Endothelial cell of hepatic sinusoid (primary cell): ENCODE measurements around the gene FOXO3.
"Not testable (repeated sequence)": the region's sequence is repeated elsewhere in the genome, so short reads cannot be mapped to it uniquely, and the experiment has no call there.

Experiments
- in situ Hi-C: cut with HindIII; loops from 2 replicates; pipeline ENCODE4 v1.10.0; 2017; ENCODE audit warnings: low sequenced_read_pairs

FOXO3 gene

GRCh38 chr6:108675226-108676200, 114.8 kb downstream of the FOXO3 start:
- in situ Hi-C loops, result no loop called here

DNA sequence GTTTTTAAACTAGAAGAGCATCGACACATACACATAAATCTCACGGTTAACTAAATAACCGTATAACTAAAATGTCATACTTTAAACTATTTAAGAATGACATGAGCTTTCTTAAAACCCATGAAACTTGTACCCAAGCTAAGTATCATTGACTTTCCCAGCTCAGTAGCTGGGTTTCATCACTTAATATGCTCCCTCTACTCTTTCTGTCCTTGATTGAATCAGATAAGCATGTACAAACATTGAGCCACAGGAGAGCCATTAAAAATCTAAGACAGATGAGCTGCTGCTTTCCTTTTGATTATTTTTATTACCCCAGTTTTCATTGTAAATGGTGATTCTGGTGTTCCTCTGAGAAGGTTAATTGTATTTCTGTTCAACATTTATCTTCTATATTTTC, 115.8 kb downstream of the FOXO3 start:
- in situ Hi-C loops, result no loop called here

GRCh38 chr6:108677357-108677756, 116.6 kb downstream of the FOXO3 start:
- in situ Hi-C loops, result no loop called here

DNA sequence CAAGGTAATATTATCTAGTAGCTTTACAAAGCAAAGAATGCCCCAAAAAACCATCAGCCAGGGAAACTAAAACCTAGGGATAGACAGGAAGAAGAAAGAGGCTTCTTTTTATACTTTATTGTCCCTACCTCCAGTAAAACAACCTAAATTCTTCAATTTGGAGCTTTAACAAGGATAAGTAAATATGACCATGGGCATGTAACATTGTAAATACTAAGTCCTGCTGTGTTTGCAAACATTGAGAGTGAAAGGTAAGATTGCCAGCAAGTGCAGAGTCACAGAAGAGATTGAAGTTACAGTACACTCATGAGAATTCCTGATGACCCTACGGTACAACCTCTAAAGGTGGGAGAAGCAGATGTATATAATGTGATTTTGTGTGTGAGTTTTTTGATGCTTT, 117.2 kb downstream of the FOXO3 start:
- in situ Hi-C loops, result no loop called here

DNA sequence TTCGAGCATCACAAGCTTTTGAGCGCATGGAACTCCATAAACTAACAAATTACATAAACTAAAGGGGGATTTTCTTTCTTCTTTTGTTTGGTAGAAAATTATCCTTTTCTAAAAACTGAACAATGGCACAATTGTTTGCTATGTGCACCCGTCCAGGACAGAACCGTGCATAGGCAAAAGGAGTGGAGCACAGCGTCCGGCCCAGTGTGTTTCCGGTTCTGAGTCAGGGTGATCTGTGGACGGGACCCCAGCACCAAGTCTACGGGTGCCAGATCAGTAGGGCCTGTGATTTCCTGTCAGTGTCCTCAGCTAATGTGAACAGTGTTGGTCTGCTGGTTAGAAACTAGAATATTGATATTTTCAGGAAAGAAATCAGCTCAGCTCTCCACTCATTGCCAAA, 119.6 kb downstream of the FOXO3 start:
- in situ Hi-C loops, result not testable (repeated sequence)

- in situ Hi-C loops, result not testable (repeated sequence)
Observed at GRCh38 chr6:108681721-108682120, 121.0 kb downstream of the FOXO3 start.

DNA sequence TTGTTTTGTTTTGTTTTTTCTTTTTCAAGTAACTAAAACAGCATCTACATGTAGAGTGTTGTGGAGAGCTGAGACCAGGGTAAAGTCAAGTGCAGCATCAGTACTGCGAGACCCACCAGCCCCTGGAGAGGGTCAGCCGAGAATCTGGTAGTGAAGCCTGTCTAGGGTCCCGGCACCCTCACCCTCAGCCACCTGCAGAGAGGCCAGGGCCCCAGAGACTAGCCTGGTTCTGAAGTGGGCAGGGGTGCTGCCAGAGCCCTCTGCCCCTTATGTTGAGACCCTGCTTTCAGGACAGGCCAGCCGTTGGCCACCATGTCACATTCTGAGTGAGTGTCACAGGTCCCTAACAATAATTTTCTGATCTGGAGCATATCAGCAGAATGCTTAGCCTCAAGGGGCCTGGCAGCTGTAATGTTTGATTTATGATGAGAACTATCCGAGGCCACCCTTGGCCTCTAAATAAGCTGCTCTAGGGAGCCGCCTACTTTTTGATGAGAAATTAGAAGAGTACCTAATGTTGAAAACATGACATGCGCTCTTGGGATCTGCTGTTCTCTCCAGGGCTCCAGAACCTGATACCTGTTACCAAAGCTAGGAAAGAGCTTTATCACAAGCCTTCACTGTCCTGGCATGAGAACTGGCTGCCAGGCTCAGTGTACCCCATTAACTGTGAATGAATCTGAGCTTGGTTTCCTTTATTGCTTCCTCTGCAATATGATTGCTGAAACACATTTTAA, 121.8 kb downstream of the FOXO3 start:
- in situ Hi-C loops, result not testable (repeated sequence)

DNA sequence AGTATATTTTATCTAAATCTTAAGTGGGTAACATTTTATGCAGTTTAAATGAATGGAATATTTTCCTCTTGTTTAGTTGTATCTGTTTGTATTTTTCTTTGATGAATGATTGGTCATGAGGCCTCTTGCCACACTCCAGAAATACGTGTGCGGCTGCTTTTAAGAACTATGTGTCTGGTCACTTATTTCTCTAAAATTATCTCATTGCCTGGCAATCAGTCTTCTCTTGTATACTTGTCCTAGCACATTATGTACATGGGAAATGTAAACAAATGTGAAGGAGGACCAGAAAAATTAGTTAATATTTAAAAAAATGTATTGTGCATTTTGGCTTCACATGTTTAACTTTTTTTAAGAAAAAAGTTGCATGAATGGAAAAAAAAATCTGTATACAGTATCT, 123.3 kb downstream of the FOXO3 start:
- in situ Hi-C loops, result not testable (repeated sequence)

DNA sequence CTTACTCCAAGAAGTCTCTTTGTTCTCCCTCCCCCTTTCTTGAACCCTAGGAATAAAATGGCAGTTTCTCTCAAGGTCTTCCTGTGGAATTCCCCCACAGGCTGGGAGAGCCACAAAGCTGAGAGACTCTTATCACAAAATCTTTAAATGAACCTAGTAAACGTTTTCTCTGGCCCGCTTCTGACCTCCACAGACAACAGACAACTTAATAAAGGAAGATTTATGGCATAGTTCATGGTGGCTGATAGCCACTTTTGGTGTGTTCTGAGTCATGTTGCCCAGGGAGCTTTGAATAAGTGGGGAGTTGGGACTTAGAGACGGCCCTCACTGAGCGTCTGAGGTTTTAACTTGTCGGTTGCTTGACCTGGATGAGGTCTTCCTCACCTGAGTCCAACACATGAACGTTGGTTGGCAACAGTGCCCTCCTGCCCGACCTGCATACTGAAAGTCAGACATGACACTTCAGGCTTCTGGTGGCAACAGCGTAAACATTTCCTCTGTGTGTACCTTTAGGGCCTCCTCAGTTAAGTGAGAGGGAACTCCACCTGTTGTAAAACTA, 124.1 kb downstream of the FOXO3 start:
- in situ Hi-C loops, result no loop called here

DNA sequence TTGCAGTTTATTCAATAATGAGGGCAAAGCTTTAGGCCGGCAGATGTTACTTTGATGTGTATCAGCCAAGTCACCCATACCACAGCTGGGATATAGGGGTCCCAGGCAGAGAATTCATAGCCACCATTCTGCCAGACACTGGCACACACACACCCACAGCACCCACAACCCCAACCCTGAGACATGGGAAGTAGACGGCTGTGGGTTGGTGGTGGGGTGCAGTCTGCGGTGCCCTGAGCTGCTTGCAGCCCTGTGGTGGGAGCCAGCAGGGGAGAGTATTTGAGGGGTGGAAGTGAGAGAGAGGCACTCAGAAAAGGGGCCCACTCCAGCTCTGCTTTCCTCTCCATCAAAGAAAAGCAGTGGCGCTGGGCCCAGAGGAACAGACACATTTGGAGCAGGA, 125.3 kb downstream of the FOXO3 start:
- in situ Hi-C loops, result no loop called here

GRCh38 chr6:108686896-108687295, 126.2 kb downstream of the FOXO3 start:
- in situ Hi-C loops, result no loop called here

- in situ Hi-C loops, result no loop called here
Observed at GRCh38 chr6:108687921-108688320, 127.2 kb downstream of the FOXO3 start.

DNA sequence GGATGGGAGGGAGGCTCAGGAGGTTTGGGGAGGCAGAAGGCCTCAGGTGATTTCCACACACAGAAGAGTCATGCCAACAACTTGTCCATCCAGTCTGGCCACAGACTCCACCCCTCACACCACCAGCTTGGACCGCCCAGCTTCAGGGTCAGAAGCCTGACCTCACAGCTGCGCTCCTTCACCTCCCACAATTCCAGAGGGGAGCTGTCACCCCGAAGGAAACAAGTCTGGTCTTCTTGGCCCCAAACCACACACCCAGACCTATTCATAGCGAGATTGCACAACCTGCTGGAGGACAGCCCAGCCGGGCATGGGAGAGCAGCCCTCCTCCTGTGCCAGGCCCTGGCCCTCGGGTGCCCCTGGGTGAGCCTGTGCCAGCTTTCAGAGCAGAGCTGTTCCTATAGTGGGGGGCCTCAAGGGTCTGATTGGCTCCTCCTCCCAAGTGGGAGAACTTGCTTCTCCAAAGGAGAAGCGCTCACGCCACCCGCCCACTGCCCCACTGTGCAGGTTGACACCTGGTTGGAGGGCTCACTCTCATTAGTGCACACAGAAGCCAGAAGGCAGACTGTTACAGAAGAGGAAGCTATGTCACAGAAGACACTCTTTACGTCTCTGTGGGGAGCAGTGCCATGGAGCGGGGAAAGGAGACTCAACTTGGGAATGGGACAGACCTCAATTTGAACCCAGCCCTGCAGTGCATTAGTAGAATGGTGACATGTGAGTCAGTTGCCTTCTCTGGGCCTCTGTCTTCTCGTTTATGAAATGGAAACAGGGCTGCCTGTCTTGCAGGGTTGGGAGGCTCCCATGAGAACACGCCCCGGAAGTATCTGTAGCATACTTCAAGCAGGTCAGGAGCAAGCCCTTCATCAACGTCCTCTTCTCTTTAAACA, 128.8 kb downstream of the FOXO3 start:
- in situ Hi-C loops, result no loop called here

DNA sequence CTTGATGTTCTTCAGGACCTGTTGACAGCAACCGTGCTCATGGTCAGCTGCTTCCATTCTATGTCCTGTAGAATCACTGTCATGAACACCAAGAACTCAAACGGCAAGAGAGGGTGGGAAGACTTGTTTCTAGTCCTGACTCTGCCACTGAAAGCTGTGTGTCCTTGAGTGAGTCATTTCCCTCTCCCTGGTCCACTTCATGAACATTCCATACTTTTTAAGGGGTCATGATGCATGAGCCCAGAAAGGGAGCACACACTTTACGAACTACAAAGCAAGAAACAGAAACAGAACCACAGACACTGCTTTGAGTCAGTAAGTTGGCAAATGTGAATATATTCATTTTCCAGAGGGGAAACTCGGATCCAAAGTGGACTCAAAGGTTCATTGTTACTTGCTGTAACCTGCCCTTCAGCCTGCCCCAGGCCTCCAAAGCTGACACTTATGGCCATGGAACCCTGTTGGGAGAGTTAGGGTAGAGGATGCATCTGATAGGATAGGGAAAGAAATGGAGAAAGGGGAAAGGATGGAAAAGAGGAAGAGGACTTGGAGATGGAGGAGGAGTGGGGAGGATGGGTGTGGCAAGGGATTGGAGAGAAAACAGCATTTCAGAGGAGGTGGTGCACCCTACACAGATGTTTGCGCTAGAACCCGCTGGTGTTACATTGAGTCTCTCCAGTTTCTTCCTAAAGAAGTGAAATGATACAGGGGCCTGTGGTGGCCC, 129.8 kb downstream of the FOXO3 start:
- in situ Hi-C loops, result no loop called here

GRCh38 chr6:108693430-108694154, 132.9 kb downstream of the FOXO3 start:
- in situ Hi-C loops, result no loop called here

GRCh38 chr6:108694816-108695215, 134.1 kb downstream of the FOXO3 start:
- in situ Hi-C loops, result no loop called here

GRCh38 chr6:108697561-108698161, 136.9 kb downstream of the FOXO3 start:
- in situ Hi-C loops, result no loop called here

- in situ Hi-C loops, result no loop called here
Observed at GRCh38 chr6:108698593-108699289, 138.0 kb downstream of the FOXO3 start.
